OCI-LY7 (cell line): ENCODE results near the gene RNF144B. TPM values are rescaled to one million over a fixed set of nuclear protein-coding genes. Genes with fewer than 3 reads are reported as not detected.
A peak's percentile ranks its signal among the peaks of the same experiment; 100 is the strongest.
"Not testable (repeated sequence)": the region's sequence is repeated elsewhere in the genome, so short reads cannot be mapped to it uniquely, and the experiment has no call there.

Source experiments
- BruUV-seq: library from RNA; stranded (reverse); fragments of 400-500 nt; replicated peaks from 2 replicates; lab custom pipeline; 2021; lab: Mats Ljungman, UMichigan
- CTCF ChIA-PET: fragments of 300-600 bp; sonication (Branson Sonifier 250); formaldehyde crosslinking; loops from one replicate; lab custom pipeline; 2022; ENCODE audit warnings: antibody characterized with exemption; ENCODE audit not compliant: unreplicated experiment; lab: Charles Lee
- POLR2A ChIA-PET: fragments of 300-600 bp; sonication (Branson Sonifier 250); formaldehyde crosslinking; loops from one replicate; lab custom pipeline; 2022; ENCODE audit warnings: antibody characterized with exemption; lab: Charles Lee
- DNase-seq: peaks from one replicate; pipeline ENCODE4 v3.0.0-alpha.2; 2015; ENCODE audit warnings: low spot score
- H2AFZ ChIP-seq: fragments of 200-600 bp; sonication (generic), shearing (Covaris generic); 2 replicates; pipeline ENCODE4 v1.6.1; 2014; ENCODE audit warnings: mild to moderate bottlenecking, antibody characterized with exemption, low read length, moderate library complexity
- H3K27ac ChIP-seq: fragments of 200-600 bp; sonication (generic); 2 replicates; pipeline ENCODE4 v1.5.1; 2014; ENCODE audit warnings: mixed run types, low read depth, mild to moderate bottlenecking, moderate library complexity, low read length, inconsistent platforms; ENCODE audit not compliant: poor library complexity, severe bottlenecking
- H3K36me3 ChIP-seq: fragments of 200-600 bp; sonication (generic); 2 replicates; pipeline ENCODE4 v1.6.1; 2014; ENCODE audit warnings: mild to moderate bottlenecking, antibody characterized with exemption, low read length, moderate library complexity, mixed read lengths; ENCODE audit not compliant: insufficient read depth
- H3K4me1 ChIP-seq: fragments of 200-600 bp; sonication (generic); 2 replicates; pipeline ENCODE4 v1.5.1; 2014; ENCODE audit warnings: mild to moderate bottlenecking, low read length; ENCODE audit not compliant: insufficient read depth, poor library complexity, severe bottlenecking
- H3K4me2 ChIP-seq: fragments of 200-600 bp; sonication (generic); 2 replicates; pipeline ENCODE4 v1.6.1; 2014; ENCODE audit warnings: mild to moderate bottlenecking, low read length
- H3K4me3 ChIP-seq: fragments of 200-600 bp; sonication (generic); 2 replicates; pipeline ENCODE4 v1.5.1; 2014; ENCODE audit warnings: mild to moderate bottlenecking, low read depth, low read length; ENCODE audit not compliant: poor library complexity, severe bottlenecking
- H3K79me2 ChIP-seq: fragments of 200-600 bp; sonication (generic); 2 replicates; pipeline ENCODE4 v1.6.1; 2016; ENCODE audit warnings: low read depth, mild to moderate bottlenecking, low read length, moderate library complexity, mixed read lengths; ENCODE audit not compliant: insufficient read depth
- H3K9me2 ChIP-seq: fragments of 200-600 bp; sonication (generic); 2 replicates; pipeline ENCODE4 v1.6.1; 2016; ENCODE audit warnings: mild to moderate bottlenecking, low read length, mixed read lengths; ENCODE audit not compliant: insufficient read depth
- H3K9me3 ChIP-seq: fragments of 200-600 bp; sonication (generic); 2 replicates; pipeline ENCODE4 v1.6.1; 2014; ENCODE audit warnings: mild to moderate bottlenecking, mixed run types, low read length, mixed read lengths
- H4K20me1 ChIP-seq: fragments of 200-600 bp; sonication (generic); 2 replicates; pipeline ENCODE4 v1.6.1; 2014; ENCODE audit warnings: mild to moderate bottlenecking, antibody characterized with exemption, low read length, moderate library complexity, mixed read lengths; ENCODE audit not compliant: insufficient read depth
- CTCF ChIP-seq: fragments of 200-600 bp; sonication (generic); conservative IDR thresholded peaks from 2 replicates; pipeline ENCODE4 v1.5.1; 2014; ENCODE audit warnings: mild to moderate bottlenecking, antibody characterized with exemption, low read length, moderate library complexity, mixed read lengths
- EZH2phosphoT487 ChIP-seq: fragments of 200-600 bp; sonication (generic); IDR thresholded peaks from 2 replicates; pipeline ENCODE4 v1.6.1; 2018; ENCODE audit warnings: low read depth, borderline replicate concordance, mild to moderate bottlenecking, mixed run types, antibody characterized with exemption, low read length, moderate library complexity, mixed read lengths
- intact Hi-C: fragments of 100-400 bp; cut with micrococcal nuclease; formaldehyde crosslinking; loops from one replicate; pipeline ENCODE4 v1.10.0; 2022; ENCODE audit not compliant: unreplicated experiment
- total RNA-seq, 2 experiments: library from RNA; depleted of rRNA in 1 of 2; stranded (reverse); fragments of >200 nt in 1 of 2; shearing (Covaris generic) in 1 of 2; gene quantifications; 2 replicates each; pipeline ENCODE4 v1.2.3, GENCODE V29; 2014 to 2022

RNF144B gene
- total RNA-seq, 2 experiments from 2014 or later: 83.4 to 151 TPM

GRCh38 chr6:18451756-18452155 is 64.6 kb downstream of the RNF144B start:
- intact Hi-C loops: no loop called here

GRCh38 chr6:18454446-18454845 is 67.3 kb downstream of the RNF144B start:
- no peak overlapping the region for H2AFZ ChIP-seq
- ChIA-PET POLR2A (no interaction called here), CTCF (no interaction called here)
- no TSS peak for BruUV-seq
- no peaks in the 10 kb centered on the region for H3K9me2 ChIP-seq
- peaks cover 95% of the 10 kb centered on the region for H3K36me3 ChIP-seq
- H3K4me1 ChIP-seq: no peaks in the 10 kb centered on the region
- peaks cover 9% of the 10 kb centered on the region for H4K20me1 ChIP-seq
- H3K4me2 ChIP-seq: no peak overlapping the region
- TF ChIP-seq EZH2phosphoT487 (no peak), CTCF (no peak)
- H3K4me3 ChIP-seq: no peak overlapping the region
- intact Hi-C loops: no loop called here
- H3K27ac ChIP-seq: no peak overlapping the region
- no peak for DNase-seq
- no peaks in the 10 kb centered on the region for H3K9me3 ChIP-seq
- H3K79me2 ChIP-seq: peaks cover 90% of the 10 kb centered on the region

More at GRCh38 chr6:18451756-18452155, 64.6 kb downstream of the RNF144B start:
- no peak for DNase-seq
- Histone ChIP-seq H3K27ac (no peak overlapping the region), H3K9me3 (no peaks in the 10 kb centered on the region), H3K36me3 (peaks cover 92% of the 10 kb centered on the region), H3K4me2 (no peak overlapping the region), H3K4me3 (no peak overlapping the region), H2AFZ (no peak overlapping the region), H4K20me1 (peaks cover 18% of the 10 kb centered on the region), H3K4me1 (peaks cover 6% of the 10 kb centered on the region), H3K79me2 (peaks cover 93% of the 10 kb centered on the region), H3K9me2 (no peaks in the 10 kb centered on the region)
- TF ChIP-seq CTCF (no peak), EZH2phosphoT487 (no peak)
- CTCF ChIA-PET: no interaction called here
- TSS peak; percentile 8 for BruUV-seq
- POLR2A ChIA-PET: interaction anchor here (0.6 to 1.5 kb wide), 3 partner anchors 11 to 124 kb away, joined by 3 to 7 read pairs (median 3); no protein-coding TSS in a partner anchor

GRCh38 chr6:18457065-18457737 is 70.1 kb downstream of the RNF144B start:
- DNase-seq: no peak
- CTCF ChIA-PET: no interaction called here
- intact Hi-C loops: no loop called here
- H3K4me2 ChIP-seq: no peak overlapping the region
- no TSS peak for BruUV-seq
- H3K9me3 ChIP-seq: no peaks in the 10 kb centered on the region
- H3K4me1 ChIP-seq: no peaks in the 10 kb centered on the region
- H3K27ac ChIP-seq: no peak overlapping the region
- H3K36me3 ChIP-seq: peaks cover 97% of the 10 kb centered on the region
- peaks cover 88% of the 10 kb centered on the region; the same call in 1 of the 2 replicates for H3K79me2 ChIP-seq
- H3K4me3 ChIP-seq: no peak overlapping the region
- peaks cover 5% of the 10 kb centered on the region; the same call in 1 of the 2 replicates for H4K20me1 ChIP-seq
- POLR2A ChIA-PET: no interaction called here
- H2AFZ ChIP-seq: no peak overlapping the region
- no peak for TF ChIP-seq EZH2phosphoT487
- no peaks in the 10 kb centered on the region for H3K9me2 ChIP-seq

GRCh38 chr6:18458086-18458485 is 70.9 kb downstream of the RNF144B start:
- H2AFZ ChIP-seq, H3K9me2 ChIP-seq, DNase-seq, H4K20me1 ChIP-seq, H3K4me2 ChIP-seq, H3K9me3 ChIP-seq, H3K4me3 ChIP-seq, H3K4me1 ChIP-seq, BruUV-seq, CTCF ChIA-PET, H3K27ac ChIP-seq, intact Hi-C loops: not testable (repeated sequence)
- POLR2A ChIA-PET: interaction anchor here (0.6 kb wide), 1 partner anchor 55 kb away, joined by 3 read pairs; no protein-coding TSS in a partner anchor
- peaks cover 99% of the 10 kb centered on the region for H3K36me3 ChIP-seq
- H3K79me2 ChIP-seq: peaks cover 84% of the 10 kb centered on the region; the same call in 1 of the 2 replicates
